Measurements from ENCODE around the gene RAD52.

- TF ChIP-seq POLR2A (IDR thresholded peaks at IDR 0.05) = no peak
- TF ChIP-seq CTCF (IDR thresholded peaks at IDR 0.05) = no peak
These were observed 63.8 kb downstream of the RAD52 start for GRCh38 chr12:885701-886100.
